ENCODE data around the gene TTC16. TPM values are rescaled to one million over a fixed set of nuclear protein-coding genes. Genes with fewer than 3 reads are reported as not detected.
A peak's percentile ranks its signal among the peaks of the same experiment; 100 is the strongest.

TTC16 gene
- total RNA-seq, 1 experiment from 2014 or later: 0.26 TPM

DNA sequence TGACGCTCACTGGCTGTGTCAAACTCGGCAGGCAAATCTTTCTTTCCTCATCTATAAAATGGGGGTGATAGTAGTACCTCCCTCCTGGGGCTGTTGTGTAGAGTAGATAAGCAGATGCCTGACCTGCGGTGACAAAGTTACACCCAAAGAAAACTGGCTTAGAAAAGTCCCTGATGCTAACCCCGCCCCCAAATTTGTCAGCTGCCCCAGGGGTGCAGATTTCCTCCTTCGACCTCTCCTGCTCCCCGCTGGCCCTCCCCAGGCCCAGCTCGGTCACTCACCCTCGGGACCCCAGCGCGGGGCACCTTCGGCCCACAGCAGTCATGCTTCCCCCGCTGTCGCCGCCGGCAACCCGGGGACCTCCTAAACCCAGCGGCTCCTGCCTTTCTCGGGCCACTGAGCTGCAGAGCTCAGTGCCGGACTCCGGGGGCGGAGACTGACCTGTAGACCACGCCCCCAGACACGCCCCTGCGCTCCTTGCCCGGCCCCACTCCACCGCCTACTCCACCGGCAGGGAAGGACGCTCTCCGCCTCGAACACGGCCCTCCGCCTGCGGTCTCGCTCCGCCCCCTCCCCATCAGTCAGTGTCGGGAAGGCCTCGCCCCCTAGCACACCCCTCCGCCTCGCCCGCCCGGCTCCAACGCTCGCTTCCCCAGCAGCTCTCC is 55.2 kb downstream of the TTC16 start:
- Histone ChIP-seq H3K9me3 (ENCODE audit: insufficient read depth, low read depth) (no peaks in the 10 kb centered on the region), H3K9me2 (ENCODE audit: insufficient read depth) (no peaks in the 10 kb centered on the region), H4K20me1 (ENCODE audit: insufficient read depth) (no peaks in the 10 kb centered on the region), H2AFZ (peak overlapping the region; percentile 84), H3K4me2 (peak overlapping the region; percentile 93), H3K79me2 (ENCODE audit: low read depth) (no peaks in the 10 kb centered on the region), H3K36me3 (ENCODE audit: low read depth) (no peaks in the 10 kb centered on the region), H3K4me3 (peak overlapping the region; percentile 72), H3F3A (ENCODE audit: insufficient read depth, low read depth) (peaks cover 14% of the 10 kb centered on the region; the same call in 1 of the 2 replicates), H3K27me3 (ENCODE audit: insufficient read depth, low read depth) (peaks cover 8% of the 10 kb centered on the region; the same call in 1 of the 2 replicates), H3K4me1 (replicated peaks; ENCODE audit: insufficient read depth) (peaks cover 7% of the 10 kb centered on the region), H3K27ac (no peak overlapping the region)
- peak; percentile 94 to 100 for DNase-seq
- ChIA-PET POLR2A (ENCODE audit: unreplicated experiment) (interaction anchor here (0.5 to 1.0 kb wide), 10 partner anchors 9 to 1111 kb away, joined by 3 to 28 read pairs (median 6); partner anchors contain the start of genes CDK9, KYAT1 and LRRC8A), CTCF (interaction anchor here (0.6 to 1.9 kb wide), 6 partner anchors 14 to 419 kb away, joined by 3 to 23 read pairs (median 5); partner anchors contain the start of gene TOR2A)
- no peak for TF ChIP-seq EZH2 (IDR thresholded peaks at IDR 0.05; ENCODE audit: low read depth)
- TF ChIP-seq, protein P1, sequence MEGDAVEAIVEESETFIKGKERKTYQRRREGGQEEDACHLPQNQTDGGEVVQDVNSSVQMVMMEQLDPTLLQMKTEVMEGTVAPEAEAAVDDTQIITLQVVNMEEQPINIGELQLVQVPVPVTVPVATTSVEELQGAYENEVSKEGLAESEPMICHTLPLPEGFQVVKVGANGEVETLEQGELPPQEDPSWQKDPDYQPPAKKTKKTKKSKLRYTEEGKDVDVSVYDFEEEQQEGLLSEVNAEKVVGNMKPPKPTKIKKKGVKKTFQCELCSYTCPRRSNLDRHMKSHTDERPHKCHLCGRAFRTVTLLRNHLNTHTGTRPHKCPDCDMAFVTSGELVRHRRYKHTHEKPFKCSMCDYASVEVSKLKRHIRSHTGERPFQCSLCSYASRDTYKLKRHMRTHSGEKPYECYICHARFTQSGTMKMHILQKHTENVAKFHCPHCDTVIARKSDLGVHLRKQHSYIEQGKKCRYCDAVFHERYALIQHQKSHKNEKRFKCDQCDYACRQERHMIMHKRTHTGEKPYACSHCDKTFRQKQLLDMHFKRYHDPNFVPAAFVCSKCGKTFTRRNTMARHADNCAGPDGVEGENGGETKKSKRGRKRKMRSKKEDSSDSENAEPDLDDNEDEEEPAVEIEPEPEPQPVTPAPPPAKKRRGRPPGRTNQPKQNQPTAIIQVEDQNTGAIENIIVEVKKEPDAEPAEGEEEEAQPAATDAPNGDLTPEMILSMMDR (conservative IDR thresholded peaks at IDR 0.05): no peak
- BruUV-seq (replicated peaks): no TSS peak
- intact Hi-C loops (cut with micrococcal nuclease; ENCODE audit: unreplicated experiment): loop anchor here (1.0 kb wide), 1 partner anchor 31 kb away; no protein-coding TSS in a partner anchor

DNA sequence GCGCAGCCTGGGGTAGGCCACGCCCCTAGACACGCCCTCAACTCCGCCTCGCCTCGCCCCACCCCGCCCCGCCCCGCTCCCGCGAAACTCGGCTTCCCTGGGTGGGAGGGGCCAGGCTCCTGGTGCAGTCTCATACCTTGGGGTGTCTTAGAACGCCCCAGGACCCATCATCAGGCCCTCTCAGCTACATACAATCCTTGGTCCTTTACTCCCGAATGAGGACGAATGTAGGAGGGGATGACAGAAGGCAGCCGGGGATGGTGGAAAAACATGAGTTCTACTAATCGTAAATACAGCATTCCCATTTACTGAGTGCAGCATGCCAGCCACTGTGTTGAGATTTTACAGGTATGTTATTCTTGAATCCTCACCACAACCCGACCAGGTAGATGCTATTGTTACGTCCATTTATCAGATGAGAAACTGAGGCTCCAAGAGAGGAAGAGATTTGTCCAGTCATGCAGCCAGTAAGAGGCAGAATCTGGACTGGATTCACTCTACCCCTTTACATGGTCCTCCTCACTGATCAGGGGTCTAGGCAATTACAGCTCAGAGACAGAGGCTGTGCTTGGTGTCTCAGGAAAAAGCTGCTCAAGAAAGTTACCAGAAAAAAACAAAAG is 55.8 kb downstream of the TTC16 start:
- H4K20me1 ChIP-seq (ENCODE audit: insufficient read depth): no peaks in the 10 kb centered on the region
- no peak overlapping the region for H3K27ac ChIP-seq
- H2AFZ ChIP-seq: 0 out of 2 replicates have a peak overlapping the region, but pooled peaks have one; percentile 6
- H3K4me3 ChIP-seq: peak overlapping the region; percentile 36; the same call in 1 of the 2 replicates
- POLR2A ChIA-PET (ENCODE audit: unreplicated experiment): interaction anchor here (0.5 to 1.0 kb wide), 6 partner anchors 9 to 787 kb away, joined by 3 to 28 read pairs (median 4); partner anchors contain the start of gene CDK9
- peak overlapping the region; percentile 66 for H3K4me2 ChIP-seq
- H3K4me1 ChIP-seq (replicated peaks; ENCODE audit: insufficient read depth): peaks cover 7% of the 10 kb centered on the region
- CTCF ChIA-PET: interaction anchor here (0.6 to 1.9 kb wide), 7 partner anchors 10 to 418 kb away, joined by 3 to 23 read pairs (median 4); partner anchors contain the start of gene TOR2A
- no peaks in the 10 kb centered on the region for H3K9me2 ChIP-seq (ENCODE audit: insufficient read depth)
- no peaks in the 10 kb centered on the region for H3K9me3 ChIP-seq (ENCODE audit: insufficient read depth, low read depth)
- no peak for TF ChIP-seq EZH2 (IDR thresholded peaks at IDR 0.05; ENCODE audit: low read depth)
- TF ChIP-seq, protein P1 (conservative IDR thresholded peaks at IDR 0.05): no peak
- BruUV-seq (replicated peaks): no TSS peak
- H3K27me3 ChIP-seq (ENCODE audit: insufficient read depth, low read depth): peaks cover 8% of the 10 kb centered on the region; the same call in 1 of the 2 replicates
- no peak for DNase-seq
- peaks cover 14% of the 10 kb centered on the region; the same call in 1 of the 2 replicates for H3F3A ChIP-seq (ENCODE audit: insufficient read depth, low read depth)
- H3K79me2 ChIP-seq (ENCODE audit: low read depth): no peaks in the 10 kb centered on the region
- no peaks in the 10 kb centered on the region for H3K36me3 ChIP-seq (ENCODE audit: low read depth)
- intact Hi-C loops (cut with micrococcal nuclease; ENCODE audit: unreplicated experiment): loop anchor here (1.0 kb wide), 1 partner anchor 31 kb away; no protein-coding TSS in a partner anchor

DNA sequence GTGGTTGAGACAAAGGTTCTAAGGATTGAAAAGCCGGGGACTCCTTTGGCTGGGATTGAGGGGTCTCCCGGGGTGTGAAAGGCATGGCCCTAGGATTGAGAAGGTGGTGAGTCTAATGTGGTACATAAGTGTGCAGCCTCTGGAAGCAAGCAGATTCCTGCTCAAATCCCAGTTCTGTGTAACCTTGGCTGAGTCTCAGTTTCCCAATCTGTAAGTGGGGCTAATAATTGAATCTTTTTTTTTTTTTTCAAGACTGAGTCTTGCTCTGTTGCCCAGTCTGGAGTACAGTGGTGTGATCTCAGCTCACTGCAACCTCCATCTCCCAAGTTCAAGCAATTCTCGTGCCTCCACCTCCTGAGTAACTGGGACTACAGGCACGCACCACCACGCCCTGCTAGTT is 56.7 kb downstream of the TTC16 start:
- Histone ChIP-seq H3K4me3 (no peak overlapping the region), H3K4me1 (replicated peaks; ENCODE audit: insufficient read depth) (peaks cover 7% of the 10 kb centered on the region), H3K27me3 (ENCODE audit: insufficient read depth, low read depth) (peaks cover 8% of the 10 kb centered on the region; the same call in 1 of the 2 replicates), H3K27ac (no peak overlapping the region), H3K9me3 (ENCODE audit: insufficient read depth, low read depth) (no peaks in the 10 kb centered on the region), H3K79me2 (ENCODE audit: low read depth) (no peaks in the 10 kb centered on the region), H3K36me3 (ENCODE audit: low read depth) (no peaks in the 10 kb centered on the region), H3F3A (ENCODE audit: insufficient read depth, low read depth) (peaks cover 14% of the 10 kb centered on the region; the same call in 1 of the 2 replicates), H3K9me2 (ENCODE audit: insufficient read depth) (no peaks in the 10 kb centered on the region), H2AFZ (no peak overlapping the region), H3K4me2 (no peak overlapping the region), H4K20me1 (ENCODE audit: insufficient read depth) (no peaks in the 10 kb centered on the region)
- no peak for DNase-seq
- intact Hi-C loops (cut with micrococcal nuclease; ENCODE audit: unreplicated experiment): no loop called here
- CTCF ChIA-PET: no interaction called here
- no TSS peak for BruUV-seq (replicated peaks)
- POLR2A ChIA-PET (ENCODE audit: unreplicated experiment): no interaction called here
- TF ChIP-seq, protein P1 (conservative IDR thresholded peaks at IDR 0.05): no peak
- no peak for TF ChIP-seq EZH2 (IDR thresholded peaks at IDR 0.05; ENCODE audit: low read depth)
